Coronary artery (tissue), 2 donors: ENCODE measurements around the gene WDR76.

Experiments used
- DNase-seq: peaks from one replicate; pipeline ENCODE4 v3.0.0-alpha.2; 2017; ENCODE audit warnings: low spot score
- H3K27ac ChIP-seq, 2 donors: fragments of 200-600 bp; sonication (generic); one replicate each; pipeline ENCODE4 v1.5.1; 2016 to 2019
- H3K4me3 ChIP-seq: fragments of 200-600 bp; sonication (generic); 2 replicates; pipeline ENCODE4 v1.5.1; 2016; ENCODE audit warnings: mild to moderate bottlenecking, moderate library complexity
- CTCF ChIP-seq: fragments of 200-600 bp; sonication (generic); IDR thresholded peaks from one replicate; pipeline ENCODE4 v1.5.1; 2019; ENCODE audit warnings: antibody characterized with exemption

Gene WDR76

GRCh38 chr15:43881245-43881644, 54.4 kb downstream of the WDR76 start:
- Histone ChIP-seq H3K27ac (no peak overlapping the region), H3K4me3 (no peak overlapping the region)
- no peak for TF ChIP-seq CTCF
- DNase-seq, result no peak

- Histone ChIP-seq H3K27ac (no peak overlapping the region), H3K4me3 (no peak overlapping the region)
- TF ChIP-seq CTCF, result no peak
- DNase-seq, result no peak
Observed at GRCh38 chr15:43881944-43882343, 55.1 kb downstream of the WDR76 start.

- Histone ChIP-seq H3K27ac (no peak overlapping the region), H3K4me3 (no peak overlapping the region)
- TF ChIP-seq CTCF, result no peak
- DNase-seq, result no peak
Observed at GRCh38 chr15:43883571-43883970, 56.8 kb downstream of the WDR76 start.

GRCh38 chr15:43886558-43886957, 59.8 kb downstream of the WDR76 start:
- no peak for TF ChIP-seq CTCF
- H3K27ac ChIP-seq, result no peak overlapping the region
- no peak overlapping the region for H3K4me3 ChIP-seq
- DNase-seq, result no peak

GRCh38 chr15:43887901-43888300, 61.1 kb downstream of the WDR76 start:
- no peak for TF ChIP-seq CTCF
- no peak overlapping the region for H3K4me3 ChIP-seq
- DNase-seq, result no peak
- no peak overlapping the region for H3K27ac ChIP-seq

GRCh38 chr15:43889042-43889441, 62.2 kb downstream of the WDR76 start:
- H3K4me3 ChIP-seq, result no peak overlapping the region
- no peak overlapping the region for H3K27ac ChIP-seq
- DNase-seq, result no peak
- no peak for TF ChIP-seq CTCF

- no peak for TF ChIP-seq CTCF
- Histone ChIP-seq H3K4me3 (no peak overlapping the region), H3K27ac (no peak overlapping the region)
- DNase-seq, result no peak
Observed at GRCh38 chr15:43893956-43894355, 67.2 kb downstream of the WDR76 start.
